DMS153 treated with DMSO at 0.1 percent for 48 hours (cell line): ENCODE measurements around the gene MUC22.
"Not testable (repeated sequence)": the region's sequence is repeated elsewhere in the genome, so short reads cannot be mapped to it uniquely, and the experiment has no call there.

Source experiments
- DNase-seq: peaks from one replicate; lab custom pipeline; 2025; ENCODE audit not compliant: unreplicated experiment; lab: John Stamatoyannopoulos, UW

The MUC22 gene

GRCh38 chr6:30997301-30997700 lies 13.0 kb upstream of the MUC22 start:
- no peak for DNase-seq

DNA sequence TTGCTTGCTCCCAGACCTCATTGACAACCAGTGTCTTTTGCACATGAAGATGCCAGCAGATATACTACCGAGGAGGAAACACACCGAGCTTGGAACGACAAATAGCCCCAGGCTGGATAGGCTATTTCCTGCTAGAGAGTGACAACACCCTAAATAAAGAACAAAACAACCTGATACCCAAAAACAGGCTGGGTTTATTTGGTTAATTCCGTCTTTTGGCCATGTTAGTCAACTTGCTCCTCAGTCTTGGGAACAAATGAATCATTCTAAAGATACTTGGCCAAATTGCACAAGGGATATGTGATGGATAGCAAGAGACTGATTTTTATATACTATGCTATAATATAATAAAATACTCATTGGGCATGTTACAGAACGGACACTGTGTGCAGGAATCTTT lies 11.5 kb upstream of the MUC22 start:
- DNase-seq = no peak

DNA sequence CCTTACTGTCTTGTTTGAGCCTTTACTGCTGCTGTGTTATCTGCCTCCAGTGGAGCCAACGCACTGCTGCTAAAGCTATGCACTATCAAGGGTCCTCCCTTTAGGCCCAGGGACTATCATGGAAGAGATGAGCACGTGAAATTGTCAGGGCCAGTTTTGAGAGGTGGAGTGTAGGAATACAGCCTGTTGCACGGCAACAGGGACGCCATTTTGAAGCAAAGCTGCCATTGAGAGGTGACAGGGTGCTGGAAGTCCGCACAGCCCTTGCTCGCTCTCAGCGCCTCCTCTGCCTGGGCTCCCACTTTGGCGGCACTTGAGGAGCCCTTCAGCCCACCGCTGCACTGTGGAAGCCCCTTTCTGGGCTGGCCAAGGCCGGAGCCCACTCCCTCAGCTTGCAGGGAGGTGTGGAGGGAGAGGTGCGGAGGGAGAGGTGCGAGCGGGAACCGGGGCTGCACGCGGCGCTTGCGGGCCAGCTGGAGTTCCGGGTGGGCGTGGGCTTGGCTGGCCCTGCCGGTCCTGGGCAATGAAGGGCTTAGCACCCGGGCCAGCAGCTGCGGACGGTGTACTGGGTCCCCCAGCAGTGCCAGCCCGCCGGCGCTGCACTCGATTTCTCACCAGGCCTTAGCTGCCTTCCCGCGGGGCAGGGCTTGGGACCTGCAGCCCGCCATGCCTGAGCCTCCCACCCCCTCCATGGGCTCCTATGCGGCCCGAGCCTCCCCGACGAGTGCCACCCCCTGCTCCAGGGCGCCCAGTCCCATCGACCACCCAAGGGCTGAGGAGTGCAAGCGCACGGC lies 10.0 kb upstream of the MUC22 start:
- not testable (repeated sequence) for DNase-seq

DNA sequence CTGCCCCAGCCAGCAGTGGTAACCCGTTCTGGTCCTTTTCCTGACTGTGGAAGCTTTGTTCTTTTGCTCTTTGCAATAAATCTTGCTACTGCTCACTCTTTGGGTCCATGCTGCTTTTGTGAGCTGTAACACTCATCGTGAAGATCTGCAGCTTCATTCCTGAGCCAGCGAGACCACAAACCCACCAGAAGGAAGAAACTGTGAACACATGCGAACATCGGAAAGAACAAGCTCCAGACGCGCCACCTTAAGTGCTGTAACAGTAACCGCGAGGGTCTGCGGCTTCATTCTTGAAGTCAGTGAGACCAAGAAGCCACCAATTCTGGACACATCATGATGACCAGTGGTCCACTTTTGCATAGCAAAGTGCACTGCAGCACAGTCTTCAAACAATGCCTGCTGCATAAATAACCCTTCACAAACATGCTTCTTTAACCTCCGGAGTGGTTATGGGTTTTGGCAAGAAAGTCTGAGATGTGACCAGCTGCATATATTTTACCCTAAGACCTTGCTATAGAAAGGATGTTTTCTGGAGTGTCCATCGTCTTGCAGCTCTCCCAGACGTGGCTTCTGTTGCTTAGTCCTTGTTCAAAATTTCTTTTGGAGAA lies 8.9 kb upstream of the MUC22 start:
- DNase-seq = no peak

DNA sequence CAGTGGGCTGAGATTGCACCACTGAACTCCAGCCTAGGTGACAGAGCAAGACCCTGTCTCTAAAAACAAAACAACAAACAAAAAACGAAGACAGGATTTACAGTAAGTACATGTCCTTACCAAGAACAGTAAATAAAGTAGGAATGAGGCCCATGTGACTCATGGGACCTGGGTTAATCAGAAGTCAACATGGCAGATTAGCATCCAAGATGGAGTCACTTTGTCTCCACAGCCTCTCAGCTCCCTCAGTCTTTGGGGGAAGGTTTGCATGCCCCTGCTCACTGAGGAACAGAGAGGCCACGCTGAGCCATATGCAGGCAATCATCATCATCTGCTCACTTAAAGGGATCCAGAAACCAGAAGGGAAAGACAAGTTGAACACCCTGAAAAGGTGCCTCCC lies 7.8 kb upstream of the MUC22 start:
- DNase-seq = no peak

DNA sequence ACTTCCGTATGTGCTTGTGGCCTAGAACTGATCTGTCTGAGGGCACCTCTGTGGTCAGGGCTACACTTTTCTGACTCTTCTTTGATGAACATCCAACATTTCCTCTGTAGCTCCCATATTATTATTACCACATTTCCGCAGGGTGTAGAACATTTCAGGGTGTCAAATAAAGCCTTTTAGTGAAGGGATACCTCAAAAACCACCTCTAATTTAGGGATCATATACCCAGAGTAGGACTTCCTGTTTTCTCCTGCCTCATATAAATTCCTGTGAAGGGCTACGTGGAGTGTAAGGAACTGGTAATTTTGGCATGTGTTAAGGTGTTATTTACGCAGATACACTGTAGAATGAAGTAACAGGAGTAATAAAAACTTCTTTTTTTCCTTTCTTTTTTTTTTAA lies 5.5 kb upstream of the MUC22 start:
- no peak for DNase-seq

- no peak for DNase-seq
These were observed 4.8 kb upstream of the MUC22 start for GRCh38 chr6:31005249-31006020.

- DNase-seq = no peak
These were observed 2.6 kb upstream of the MUC22 start for GRCh38 chr6:31007694-31008093.

DNA sequence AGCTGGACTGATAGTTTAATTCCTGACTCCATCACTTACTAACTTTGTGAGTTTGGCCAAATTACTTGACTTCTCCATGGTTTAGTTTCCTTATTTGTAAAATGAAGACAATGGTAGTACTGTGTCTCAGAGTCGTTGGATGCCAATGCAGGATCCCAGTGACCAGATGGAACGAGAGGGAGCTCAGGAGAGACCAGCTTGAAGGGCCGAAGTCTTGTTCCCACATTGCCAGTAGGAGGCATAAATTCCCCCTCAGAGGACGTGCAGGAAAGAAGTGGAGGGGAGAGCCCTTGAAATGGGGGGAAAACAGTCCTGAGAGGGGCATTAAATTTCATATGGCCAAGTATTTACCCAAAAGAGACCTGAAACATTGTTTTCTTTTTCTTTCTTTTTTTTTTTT lies 2.1 kb upstream of the MUC22 start:
- no peak for DNase-seq

- no peak for DNase-seq
These were observed 543 bp upstream of the MUC22 start for GRCh38 chr6:31009731-31010130.

- no peak for DNase-seq
These were observed 879 bp downstream of the MUC22 start for GRCh38 chr6:31011153-31011552.

- DNase-seq = no peak
These were observed 6.5 kb downstream of the MUC22 start for GRCh38 chr6:31016659-31017299.

GRCh38 chr6:31017436-31017835 lies 7.2 kb downstream of the MUC22 start:
- DNase-seq = not testable (repeated sequence)

DNA sequence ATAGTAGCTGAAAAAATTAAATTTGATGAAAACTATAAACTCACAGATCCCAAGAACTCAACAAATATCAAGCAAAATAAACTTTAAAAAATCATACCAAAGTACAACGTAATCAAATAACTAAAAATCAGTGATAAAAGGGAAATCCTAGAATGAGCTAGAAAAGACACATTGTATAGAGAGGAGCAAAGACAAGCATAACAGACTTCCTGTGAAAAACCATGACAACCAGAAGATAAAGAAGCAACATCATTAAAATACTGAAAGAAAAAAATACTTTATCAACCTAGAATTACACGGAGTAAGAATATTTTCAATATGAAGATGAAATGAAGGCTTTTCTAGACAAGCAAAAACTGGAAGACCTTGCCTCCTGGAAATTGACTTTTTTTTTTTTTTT lies 9.8 kb downstream of the MUC22 start:
- DNase-seq = no peak

- DNase-seq = not testable (repeated sequence)
These were observed 10.5 kb downstream of the MUC22 start for GRCh38 chr6:31020631-31021255.

- not testable (repeated sequence) for DNase-seq
These were observed 11.6 kb downstream of the MUC22 start for GRCh38 chr6:31021705-31022531.

GRCh38 chr6:31025595-31025994 lies 15.3 kb downstream of the MUC22 start:
- DNase-seq = no peak

DNA sequence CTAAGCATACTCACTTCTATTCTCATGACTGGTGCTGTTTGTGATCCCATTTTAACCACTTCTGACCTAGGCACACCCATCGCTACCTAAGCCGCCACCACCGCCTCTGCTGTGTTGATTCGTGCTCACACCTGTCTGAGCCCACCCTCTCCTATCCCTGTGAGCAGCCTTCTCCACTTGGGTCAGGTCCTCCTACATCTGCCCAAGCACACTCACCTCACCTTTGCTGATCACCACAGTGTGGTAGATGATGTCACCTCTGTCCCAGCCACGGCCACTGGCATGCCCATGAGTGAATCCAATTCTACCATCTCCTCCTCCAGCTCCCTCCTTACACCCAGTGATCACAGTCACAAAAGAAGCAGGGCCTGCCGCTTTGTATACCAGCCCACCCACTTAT lies 20.8 kb downstream of the MUC22 start:
- DNase-seq = no peak

- no peak for DNase-seq
These were observed 22.8 kb downstream of the MUC22 start for GRCh38 chr6:31033075-31033474.

GRCh38 chr6:31035862-31036497 lies 25.7 kb downstream of the MUC22 start:
- DNase-seq = no peak
